Esophagus (tissue), 2 donors: ENCODE data around the gene PRF1. TPM values are rescaled to one million over a fixed set of nuclear protein-coding genes. Genes with fewer than 3 reads are reported as not detected.

Source experiments
- H3K27ac ChIP-seq, 2 donors: one replicate each; pipeline ENCODE4 v1.5.1; 2013; ENCODE audit warnings: low read depth in 2 of 2, mild to moderate bottlenecking in 2 of 2, inconsistent platforms in 1 of 2, low read length in 1 of 2, moderate library complexity in 1 of 2
- H3K27me3 ChIP-seq, 2 donors: one replicate each; pipeline ENCODE4 v1.6.1; 2013; ENCODE audit warnings: low read length in 2 of 2, control low read depth in 1 of 2, mild to moderate bottlenecking in 1 of 2; ENCODE audit not compliant: insufficient read depth in 2 of 2, control insufficient read depth in 1 of 2
- H3K36me3 ChIP-seq, 2 donors: one replicate each; pipeline ENCODE4 v1.6.1; 2013; ENCODE audit warnings: low read length in 1 of 2; ENCODE audit not compliant: control insufficient read depth in 2 of 2, insufficient read depth in 2 of 2
- H3K4me1 ChIP-seq, 2 donors: one replicate each; pipeline ENCODE4 v1.6.1; 2013; ENCODE audit warnings: low read length in 1 of 2; ENCODE audit not compliant: control insufficient read depth in 2 of 2, insufficient read depth in 2 of 2
- H3K4me3 ChIP-seq, 2 donors: one replicate each; pipeline ENCODE4 v1.5.1; 2013; ENCODE audit warnings: low read length in 2 of 2, mild to moderate bottlenecking in 2 of 2, low read depth in 1 of 2, moderate library complexity in 1 of 2
- H3K9me3 ChIP-seq, 2 donors: one replicate each; pipeline ENCODE4 v1.6.1; 2013; ENCODE audit warnings: mild to moderate bottlenecking in 2 of 2, low read depth in 1 of 2, low read length in 1 of 2, moderate library complexity in 1 of 2; ENCODE audit not compliant: control insufficient read depth in 2 of 2, insufficient read depth in 1 of 2
- WGBS, 2 donors: extraction: QIAGEN DNeasy Blood & Tissue Kit; methylation state at CpG; one replicate each; pipeline ENCODE4 v1.1.7; 2013; 5-methylcytosine and 5-hydroxymethylcytosine counted together
- polyA plus RNA-seq, 2 donors: library from polyadenylated mRNA; stranded (reverse); fragments of 200-250 nt; gene quantifications; one replicate each; pipeline ENCODE4 v1.2.3, GENCODE V29; 2013
- donor health status: healthy with polysubstance abuse.
- donor health status: Bipolar disorder and iron deficiency.

Gene PRF1
- polyA plus RNA-seq, 2 donors = 0.71 to 1.8 TPM

GRCh38 chr10:70590655-70591416, 11.7 kb downstream of the PRF1 start:
- WGBS, 2 donors = 75 to 78% methylated on average over 5 of the region's 5 CpGs
- Histone ChIP-seq H3K4me1 (no peaks in the 10 kb centered on the region), H3K27me3 (peaks cover 0 to 3% of the 10 kb centered on the region in 2 donors), H3K9me3 (no peaks in the 10 kb centered on the region), H3K36me3 (no peaks in the 10 kb centered on the region), H3K4me3 (no peak overlapping the region), H3K27ac (no peak overlapping the region)

GRCh38 chr10:70589762-70590654, 12.5 kb downstream of the PRF1 start:
- no peak overlapping the region for H3K27ac ChIP-seq
- no peak overlapping the region for H3K4me3 ChIP-seq

GRCh38 chr10:70588859-70589570, 13.5 kb downstream of the PRF1 start:
- Histone ChIP-seq H3K4me3 (no peak overlapping the region), H3K36me3 (no peaks in the 10 kb centered on the region), H3K27me3 (peaks cover 0 to 3% of the 10 kb centered on the region in 2 donors), H3K9me3 (no peaks in the 10 kb centered on the region), H3K4me1 (no peaks in the 10 kb centered on the region), H3K27ac (no peak overlapping the region)
- 80 to 83% methylated on average over 10 of the region's 10 CpGs for WGBS, 2 donors

More at GRCh38 chr10:70589762-70590654, 12.5 kb downstream of the PRF1 start:
- no peaks in the 10 kb centered on the region for H3K9me3 ChIP-seq
- WGBS, 2 donors = 74 to 82% methylated on average over 5 of the region's 5 CpGs
- H3K36me3 ChIP-seq = no peaks in the 10 kb centered on the region
- peaks cover 0 to 3% of the 10 kb centered on the region in 2 donors for H3K27me3 ChIP-seq
- no peaks in the 10 kb centered on the region for H3K4me1 ChIP-seq

GRCh38 chr10:70588255-70588654, 14.3 kb downstream of the PRF1 start:
- no peak overlapping the region for H3K4me3 ChIP-seq
- H3K4me1 ChIP-seq = no peaks in the 10 kb centered on the region
- H3K27ac ChIP-seq = no peak overlapping the region
- H3K9me3 ChIP-seq = no peaks in the 10 kb centered on the region
- 63 to 64% methylated on average over 6 of the region's 6 CpGs for WGBS, 2 donors
- H3K36me3 ChIP-seq = no peaks in the 10 kb centered on the region
- H3K27me3 ChIP-seq = peaks cover 0 to 3% of the 10 kb centered on the region in 2 donors

GRCh38 chr10:70587045-70587658, 15.4 kb downstream of the PRF1 start:
- Histone ChIP-seq H3K4me1 (no peaks in the 10 kb centered on the region), H3K4me3 (no peak overlapping the region), H3K36me3 (no peaks in the 10 kb centered on the region), H3K27ac (no peak overlapping the region), H3K27me3 (peaks cover 0 to 3% of the 10 kb centered on the region in 2 donors), H3K9me3 (no peaks in the 10 kb centered on the region)
- 66 to 71% methylated on average over 8 of the region's 8 CpGs for WGBS, 2 donors

GRCh38 chr10:70586348-70586930, 16.1 kb downstream of the PRF1 start:
- H3K27ac ChIP-seq = no peak overlapping the region
- peaks cover 0 to 3% of the 10 kb centered on the region in 2 donors for H3K27me3 ChIP-seq
- no peaks in the 10 kb centered on the region for H3K9me3 ChIP-seq
- H3K4me1 ChIP-seq = no peaks in the 10 kb centered on the region
- WGBS, 2 donors = 89 to 90% methylated on average over 8 of the region's 8 CpGs
- H3K36me3 ChIP-seq = no peaks in the 10 kb centered on the region
- H3K4me3 ChIP-seq = no peak overlapping the region

- H3K4me3 ChIP-seq = no peak overlapping the region
- H3K27me3 ChIP-seq = peaks cover 0 to 3% of the 10 kb centered on the region in 2 donors
- H3K36me3 ChIP-seq = no peaks in the 10 kb centered on the region
- WGBS, 2 donors = 72% methylated on average over 8 of the region's 8 CpGs
- no peaks in the 10 kb centered on the region for H3K9me3 ChIP-seq
- no peak overlapping the region for H3K27ac ChIP-seq
- H3K4me1 ChIP-seq = no peaks in the 10 kb centered on the region
Observed at GRCh38 chr10:70585578-70586169, 16.9 kb downstream of the PRF1 start.

GRCh38 chr10:70584909-70585544, 17.5 kb downstream of the PRF1 start:
- WGBS, 2 donors = 47 to 49% methylated on average over 7 of the region's 7 CpGs
- Histone ChIP-seq H3K4me3 (no peak overlapping the region), H3K27me3 (peaks cover 0 to 3% of the 10 kb centered on the region in 2 donors), H3K4me1 (no peaks in the 10 kb centered on the region), H3K36me3 (no peaks in the 10 kb centered on the region), H3K9me3 (no peaks in the 10 kb centered on the region), H3K27ac (no peak overlapping the region)
